Nephron (organoid): ENCODE measurements around the gene ENPP7.
A peak's percentile ranks its signal among the peaks of the same experiment; 100 is the strongest.

Experiments
- H3K27ac Mint-ChIP-seq, 3 experiments: 2 replicates each; pipeline ENCODE4 v1.8.0; 2020; ENCODE audit warnings: mixed read lengths in 3 of 3, mild to moderate bottlenecking in 2 of 3, moderate library complexity in 1 of 3
- H3K27me3 Mint-ChIP-seq: 2 replicates; pipeline ENCODE4 v1.8.0; 2021; ENCODE audit warnings: low read depth, mild to moderate bottlenecking, moderate library complexity, mixed read lengths
- H3K36me3 Mint-ChIP-seq: 2 replicates; pipeline ENCODE4 v1.8.0; 2020; ENCODE audit warnings: low read depth, mixed read lengths
- H3K4me1 Mint-ChIP-seq: 2 replicates; pipeline ENCODE4 v1.8.0; 2020; ENCODE audit warnings: mixed read lengths
- H3K4me3 Mint-ChIP-seq, 3 experiments: 2 replicates each; pipeline ENCODE4 v1.8.0; 2020; ENCODE audit warnings: mild to moderate bottlenecking in 3 of 3, mixed read lengths in 3 of 3, moderate library complexity in 2 of 3
- H3K9me3 Mint-ChIP-seq: 2 replicates; pipeline ENCODE4 v1.8.0; 2020; ENCODE audit warnings: mixed read lengths
- CTCF ChIP-seq, 3 experiments: fragments of 200-600 bp; sonication (generic); IDR thresholded peaks; one replicate each; pipeline ENCODE4 v1.5.0; 2021; ENCODE audit warnings: antibody characterized with exemption in 3 of 3; ENCODE audit not compliant: unreplicated experiment in 3 of 3

Gene ENPP7

GRCh38 chr17:79685121-79685520, 45.6 kb upstream of the ENPP7 start:
- no peak for TF ChIP-seq CTCF (IDR thresholded peaks at IDR 0.05; ENCODE audit: unreplicated experiment in 3 of 3)
- Mint-ChIP-seq H3K9me3 (no peaks in the 10 kb centered on the region), H3K36me3 (no peaks in the 10 kb centered on the region), H3K4me3 (no peak overlapping the region), H3K27ac (no peak overlapping the region), H3K27me3 (peaks cover 35% of the 10 kb centered on the region), H3K4me1 (peaks cover 13% of the 10 kb centered on the region)

- Mint-ChIP-seq H3K27ac (no peak overlapping the region), H3K9me3 (no peaks in the 10 kb centered on the region), H3K4me3 (no peak overlapping the region), H3K4me1 (peaks cover 24% of the 10 kb centered on the region), H3K36me3 (no peaks in the 10 kb centered on the region), H3K27me3 (peaks cover 34% of the 10 kb centered on the region)
- no peak for TF ChIP-seq CTCF (IDR thresholded peaks at IDR 0.05; ENCODE audit: unreplicated experiment in 3 of 3)
Observed at GRCh38 chr17:79686476-79686875, 44.3 kb upstream of the ENPP7 start.

- Mint-ChIP-seq H3K4me3 (no peak overlapping the region), H3K36me3 (no peaks in the 10 kb centered on the region), H3K4me1 (peaks cover 41% of the 10 kb centered on the region), H3K27me3 (peaks cover 30% of the 10 kb centered on the region), H3K27ac (peak overlapping the region in 1 of 3 experiments; percentile 71), H3K9me3 (no peaks in the 10 kb centered on the region)
- no peak for TF ChIP-seq CTCF (IDR thresholded peaks at IDR 0.05; ENCODE audit: unreplicated experiment in 3 of 3)
Observed at GRCh38 chr17:79690466-79690865, 40.3 kb upstream of the ENPP7 start.

GRCh38 chr17:79690988-79691836, 39.5 kb upstream of the ENPP7 start:
- peaks cover 48% of the 10 kb centered on the region for H3K4me1 Mint-ChIP-seq
- peak overlapping the region in 1 of 3 experiments; percentile 7 for H3K4me3 Mint-ChIP-seq
- no peaks in the 10 kb centered on the region for H3K9me3 Mint-ChIP-seq
- H3K27ac Mint-ChIP-seq: peak overlapping the region in 1 of 3 experiments; percentile 71
- no peaks in the 10 kb centered on the region for H3K36me3 Mint-ChIP-seq
- TF ChIP-seq CTCF (IDR thresholded peaks at IDR 0.05; ENCODE audit: unreplicated experiment in 3 of 3): no peak
- H3K27me3 Mint-ChIP-seq: peaks cover 23% of the 10 kb centered on the region

- no peak for TF ChIP-seq CTCF (IDR thresholded peaks at IDR 0.05; ENCODE audit: unreplicated experiment in 3 of 3)
- peaks cover 23% of the 10 kb centered on the region for H3K27me3 Mint-ChIP-seq
- H3K4me3 Mint-ChIP-seq: no peak overlapping the region
- peak overlapping the region in 2 of 3 experiments; percentile 24 to 66 for H3K27ac Mint-ChIP-seq
- peaks cover 56% of the 10 kb centered on the region for H3K4me1 Mint-ChIP-seq
- no peaks in the 10 kb centered on the region for H3K36me3 Mint-ChIP-seq
- H3K9me3 Mint-ChIP-seq: no peaks in the 10 kb centered on the region
Observed at GRCh38 chr17:79691931-79692330, 38.8 kb upstream of the ENPP7 start.

- no peak overlapping the region for H3K27ac Mint-ChIP-seq
- no peak for TF ChIP-seq CTCF (IDR thresholded peaks at IDR 0.05; ENCODE audit: unreplicated experiment in 3 of 3)
- no peaks in the 10 kb centered on the region for H3K9me3 Mint-ChIP-seq
- H3K27me3 Mint-ChIP-seq: peaks cover 37% of the 10 kb centered on the region
- peaks cover 60% of the 10 kb centered on the region for H3K4me1 Mint-ChIP-seq
- H3K36me3 Mint-ChIP-seq: no peaks in the 10 kb centered on the region
- H3K4me3 Mint-ChIP-seq: no peak overlapping the region
Observed at GRCh38 chr17:79693419-79693818, 37.3 kb upstream of the ENPP7 start.
